ENCODE measurements around the gene TMEM87B.

TMEM87B gene

DNA sequence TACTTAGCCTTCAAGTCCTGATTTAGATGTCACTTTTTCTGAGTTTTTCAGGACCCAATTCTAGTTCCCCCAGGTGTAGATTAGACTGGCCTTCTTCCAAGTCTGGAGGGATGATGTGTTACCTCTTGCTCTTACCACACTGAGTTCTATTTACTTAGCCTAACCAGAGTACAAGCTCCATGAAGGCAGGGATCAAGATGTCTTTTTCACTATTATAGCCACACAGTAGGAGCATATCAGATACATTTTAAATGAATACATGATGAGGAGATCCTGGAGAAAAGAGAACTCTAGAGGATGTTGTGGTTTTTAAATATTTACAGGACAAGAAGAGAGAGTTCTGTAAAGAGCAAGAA lies 30.3 kb downstream of the TMEM87B start:
- peaks cover 38 to 93% (median 84%) of the 10 kb centered on the region in 3 donors for H3K36me3 ChIP-seq
- no peaks in the 10 kb centered on the region for H3K4me1 ChIP-seq
- no peak for TF ChIP-seq CTCF (IDR thresholded peaks at IDR 0.05)
- no peaks in the 10 kb centered on the region for H3K27me3 ChIP-seq
- no peak overlapping the region for H3K4me3 ChIP-seq
- H3K27ac ChIP-seq = no peak overlapping the region
- H3K9me3 ChIP-seq = no peaks in the 10 kb centered on the region
- no peak for DNase-seq
- intact Hi-C loops (cut with DNase I; ENCODE audit: low total_unique reads) = no loop called here

- Histone ChIP-seq H3K4me1 (no peaks in the 10 kb centered on the region), H3K36me3 (peaks cover 38 to 100% (median 78%) of the 10 kb centered on the region in 3 donors), H3K9me3 (no peaks in the 10 kb centered on the region), H3K27ac (no peak overlapping the region), H3K27me3 (no peaks in the 10 kb centered on the region), H3K4me3 (no peak overlapping the region)
- no peak for TF ChIP-seq CTCF (IDR thresholded peaks at IDR 0.05)
- DNase-seq = peak; percentile 46 to 69
- intact Hi-C loops (cut with DNase I; ENCODE audit: low total_unique reads) = no loop called here
Observed at GRCh38 chr2:112085916-112086669, 31.0 kb downstream of the TMEM87B start.

DNA sequence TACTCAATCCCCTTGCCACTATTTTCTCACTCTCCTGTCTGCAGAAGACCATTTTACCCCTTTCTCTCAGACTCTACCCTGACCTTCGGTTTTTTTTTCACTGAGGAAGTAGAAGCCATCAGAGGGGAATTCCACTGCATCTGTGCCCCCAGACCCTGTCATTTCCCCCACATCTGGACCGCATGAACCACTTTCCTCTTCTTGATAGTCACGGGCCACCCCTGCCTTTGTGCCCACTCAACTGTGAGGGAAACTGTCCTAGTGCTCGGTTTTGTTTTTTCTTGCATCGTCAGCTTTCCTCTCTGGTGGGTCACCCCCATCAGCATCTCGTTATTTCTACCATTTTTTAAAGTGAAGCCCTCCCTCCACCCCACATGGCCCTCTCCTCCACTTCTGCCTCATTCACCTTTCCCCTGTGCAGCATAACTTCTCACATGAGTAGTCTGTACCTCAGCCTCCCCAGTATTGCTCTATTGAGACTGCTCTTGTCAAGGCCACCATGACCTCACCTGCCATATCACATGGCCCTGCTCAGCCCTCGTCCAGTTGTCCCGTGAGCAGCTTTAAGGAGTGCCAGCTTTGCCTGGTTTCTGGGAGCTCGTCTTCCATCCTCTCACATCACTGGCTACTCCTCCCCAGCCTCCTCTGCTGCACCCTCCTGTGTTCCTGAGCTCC lies 32.4 kb downstream of the TMEM87B start:
- no peak for DNase-seq
- Histone ChIP-seq H3K9me3 (no peaks in the 10 kb centered on the region), H3K27me3 (no peaks in the 10 kb centered on the region), H3K4me1 (peaks cover 0 to under 1% (median 0%) of the 10 kb centered on the region in 4 donors), H3K27ac (no peak overlapping the region), H3K36me3 (peaks cover 38 to 94% (median 70%) of the 10 kb centered on the region in 3 donors), H3K4me3 (no peak overlapping the region)
- intact Hi-C loops (cut with DNase I; ENCODE audit: low total_unique reads) = no loop called here
- no peak for TF ChIP-seq CTCF (IDR thresholded peaks at IDR 0.05)

GRCh38 chr2:112089375-112089774 lies 34.3 kb downstream of the TMEM87B start:
- no peak for DNase-seq
- Histone ChIP-seq H3K4me1 (peaks cover 0 to 3% (median 0%) of the 10 kb centered on the region in 4 donors), H3K36me3 (peaks cover 38 to 75% (median 58%) of the 10 kb centered on the region in 3 donors), H3K4me3 (no peak overlapping the region), H3K27ac (no peak overlapping the region), H3K27me3 (no peaks in the 10 kb centered on the region), H3K9me3 (no peaks in the 10 kb centered on the region)
- intact Hi-C loops (cut with DNase I; ENCODE audit: low total_unique reads) = no loop called here
- TF ChIP-seq CTCF (IDR thresholded peaks at IDR 0.05) = no peak

DNA sequence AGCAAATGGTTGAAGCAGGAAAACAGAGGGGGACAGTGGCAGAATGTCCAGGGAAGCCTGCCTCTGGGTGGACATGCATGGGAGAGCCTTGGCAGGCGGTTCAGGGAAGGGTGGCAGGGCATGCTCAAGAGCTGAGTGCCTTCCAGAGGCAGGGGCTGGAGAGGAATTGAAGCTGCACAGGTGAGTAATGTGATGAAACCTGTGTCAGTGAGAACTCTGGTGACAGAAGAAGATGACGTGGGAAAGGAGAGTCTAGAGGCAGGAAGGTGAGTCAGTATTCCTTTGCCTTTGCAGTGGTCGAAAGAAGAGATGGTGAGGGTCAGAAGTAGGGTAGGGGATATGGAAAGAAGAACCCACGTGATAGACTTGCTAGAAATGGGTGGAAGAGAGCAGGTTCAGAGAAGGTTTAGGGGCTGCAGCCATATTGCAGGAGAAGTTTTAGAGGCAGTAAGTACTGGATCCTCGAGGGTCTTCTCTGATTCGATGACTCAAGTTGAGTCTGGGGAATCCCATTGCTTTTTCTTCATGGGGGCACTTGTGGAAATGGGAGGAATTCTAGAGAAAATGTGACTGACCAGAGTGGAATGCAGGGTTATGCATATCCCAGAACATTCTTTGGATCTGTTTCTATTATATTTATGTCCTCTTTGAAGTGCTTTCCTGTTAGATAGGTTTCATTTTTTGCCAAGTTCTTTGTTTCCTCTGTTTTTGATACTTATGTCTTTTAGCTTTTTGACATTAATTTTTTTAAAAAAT lies 37.4 kb downstream of the TMEM87B start:
- intact Hi-C loops (cut with DNase I; ENCODE audit: low total_unique reads) = no loop called here
- peaks cover 0 to 3% (median 0%) of the 10 kb centered on the region in 4 donors for H3K4me1 ChIP-seq
- no peak for TF ChIP-seq CTCF (IDR thresholded peaks at IDR 0.05)
- H3K9me3 ChIP-seq = no peaks in the 10 kb centered on the region
- H3K27me3 ChIP-seq = no peaks in the 10 kb centered on the region
- H3K4me3 ChIP-seq = no peak overlapping the region
- peaks cover 28 to 58% (median 34%) of the 10 kb centered on the region in 3 donors for H3K36me3 ChIP-seq
- H3K27ac ChIP-seq = no peak overlapping the region
- DNase-seq = no peak
